A549 (cell line): Measurements from ENCODE around the gene TPRG1. TPM values are rescaled to one million over a fixed set of nuclear protein-coding genes. Genes with fewer than 3 reads are reported as not detected.

Experiments used
- ATAC-seq, 2 experiments: fragments of 200-7000 bp in 1 of 2; fragments of >200 bp in 1 of 2; cut with Nextera tagmentation in 1 of 2; cut with Tn5 transposase in 1 of 2; 3 replicates each; pipeline versions ENCODE4 v1.8.0 to v1.9.1; 2018 to 2020; ENCODE audit warnings: mild to moderate bottlenecking in 1 of 2, moderate library complexity in 1 of 2
- CTCF ChIA-PET: fragments of 300-600 bp; sonication (Branson Sonifier 250); formaldehyde crosslinking; extraction: SDS; loops from one replicate; lab custom pipeline; 2021; ENCODE audit warnings: antibody characterized with exemption, inconsistent platforms; lab: Yijun Ruan, JAX
- POLR2A ChIA-PET: fragments of 350-600 bp; formaldehyde crosslinking; extraction: SDS; loops from one replicate; lab custom pipeline; 2021; ENCODE audit warnings: antibody characterized with exemption, inconsistent platforms; lab: Yijun Ruan, JAX
- DNase-seq, 2 experiments: peaks; one replicate each; pipeline versions ENCODE4 v3.0.0 to v3.0.0-alpha.2; 2011 to 2016; ENCODE audit warnings: low read depth in 1 of 2, low spot score in 1 of 2
- FAIRE-seq: peaks from 2 replicates; lab custom pipeline; 2011; peaks lifted over from hg19 to GRCh38; lab: Jason Lieb, UNC
- H3K27ac ChIP-seq, 2 experiments: fragments of >200 bp; sonication (Bioruptor Twin); formaldehyde crosslinking; 3 replicates each; pipeline ENCODE4 v1.5.1; 2016 to 2017
- H3K4me1 ChIP-seq: fragments of >200 bp; sonication (Bioruptor Twin); formaldehyde crosslinking; 3 replicates; pipeline ENCODE4 v1.6.1; 2016
- H3K4me2 ChIP-seq: fragments of >200 bp; sonication (Bioruptor Twin); formaldehyde crosslinking; 3 replicates; pipeline ENCODE4 v1.6.1; 2016
- H3K4me3 ChIP-seq: fragments of >200 bp; sonication (Bioruptor Twin); formaldehyde crosslinking; 3 replicates; pipeline ENCODE4 v1.5.1; 2016
- H3K9me3 ChIP-seq: fragments of >200 bp; sonication (Bioruptor Twin); formaldehyde crosslinking; 3 replicates; pipeline ENCODE4 v1.6.1; 2016
- ATOH8 ChIP-seq: fragments of 250-450 bp; sonication (Bioruptor Pico); IDR thresholded peaks from 2 replicates; pipeline ENCODE4 v1.5.0; 2020; ENCODE audit warnings: low read depth, mild to moderate bottlenecking, moderate library complexity
- CHD4 ChIP-seq: fragments of 200-600 bp; sonication (generic); IDR thresholded peaks from 2 replicates; pipeline ENCODE4 v1.6.1; 2016; ENCODE audit warnings: antibody characterized with exemption, mild to moderate bottlenecking, borderline replicate concordance
- EP300 ChIP-seq, 2 experiments: fragments of >200 bp; sonication (Bioruptor Twin); formaldehyde crosslinking; IDR thresholded peaks; 2 replicates in 1 of 2; 3 replicates in 1 of 2; pipeline ENCODE4 v1.6.1; 2016 to 2017
- ESRRA ChIP-seq: fragments of 150-350 bp; IDR thresholded peaks from 2 replicates; pipeline ENCODE4 v1.6.1; 2014; ENCODE audit warnings: mild to moderate bottlenecking, low read length, borderline replicate concordance
- FOSB ChIP-seq: fragments of 250-450 bp; sonication (Bioruptor Pico); IDR thresholded peaks from 2 replicates; pipeline ENCODE4 v1.5.0; 2020; ENCODE audit warnings: mild to moderate bottlenecking, moderate library complexity
- HEYL ChIP-seq: fragments of 250-450 bp; sonication (Bioruptor Pico); IDR thresholded peaks from 2 replicates; pipeline ENCODE4 v1.8.0; 2021; ENCODE audit warnings: mild to moderate bottlenecking, moderate library complexity
- HOXA7 ChIP-seq: fragments of 250-450 bp; sonication (Bioruptor Pico); IDR thresholded peaks from 2 replicates; pipeline ENCODE4 v1.5.0; 2020; ENCODE audit warnings: mild to moderate bottlenecking, moderate library complexity
- HOXB13 ChIP-seq: fragments of 250-450 bp; sonication (Bioruptor Pico); IDR thresholded peaks from 2 replicates; pipeline ENCODE4 v1.5.0; 2020; ENCODE audit warnings: low read depth, mild to moderate bottlenecking, moderate library complexity
- JUN ChIP-seq, 2 experiments: fragments of >200 bp; sonication (Bioruptor Twin); formaldehyde crosslinking; IDR thresholded peaks; 2 replicates in 1 of 2; 3 replicates in 1 of 2; pipeline ENCODE4 v1.6.1; 2016 to 2017
- KDM1A ChIP-seq: fragments of 200-600 bp; sonication (generic); IDR thresholded peaks from 2 replicates; pipeline ENCODE4 v1.6.1; 2016; ENCODE audit warnings: low read depth, mild to moderate bottlenecking
- MAFK ChIP-seq: fragments of 450-650 bp; IDR thresholded peaks from 2 replicates; pipeline ENCODE4 v1.6.1; 2014; ENCODE audit not compliant: partially characterized antibody
- NR3C1 ChIP-seq: fragments of >200 bp; sonication (Bioruptor Twin); formaldehyde crosslinking; IDR thresholded peaks from 3 replicates; pipeline ENCODE4 v1.6.1; 2017
- POLR2A ChIP-seq: IDR thresholded peaks from 2 replicates; pipeline ENCODE4 v1.6.1; 2012; ENCODE audit warnings: mild to moderate bottlenecking, low read length
- RAD21 ChIP-seq, 2 experiments: fragments of >200 bp in 1 of 2; sonication (Bioruptor Twin) in 1 of 2; formaldehyde crosslinking in 1 of 2; IDR thresholded peaks in 1 of 2; conservative IDR thresholded peaks in 1 of 2; 2 replicates in 1 of 2; 3 replicates in 1 of 2; pipeline ENCODE4 v1.6.1; 2012 to 2018; ENCODE audit warnings: inconsistent platforms in 1 of 2
- RCOR1 ChIP-seq: fragments of 150-350 bp; IDR thresholded peaks from 2 replicates; pipeline ENCODE4 v1.6.1; 2014; ENCODE audit warnings: antibody characterized with exemption, low read length, low read depth
- RFX5 ChIP-seq: fragments of 450-650 bp; IDR thresholded peaks from 2 replicates; pipeline ENCODE4 v1.7.1; 2014; ENCODE audit warnings: antibody characterized with exemption, mild to moderate bottlenecking, moderate library complexity
- SREBF2 ChIP-seq: fragments of 450-650 bp; IDR thresholded peaks from 2 replicates; pipeline ENCODE4 v1.6.1; 2014; ENCODE audit warnings: mild to moderate bottlenecking, moderate library complexity
- WGBS: methylation state at CpG from one replicate; pipeline ENCODE4 v1.1.6; 2017; ENCODE audit errors: missing lambda C conversion rate; 5-methylcytosine and 5-hydroxymethylcytosine counted together
- polyA plus RNA-seq, 4 experiments: library from polyadenylated mRNA; depleted of rRNA in 3 of 4; stranded (reverse); fragments of >200 nt; fragmentation: RNase III in 1 of 4; extraction: RNeasy Plus Mini Kit Qiagen cat#74134 plus additional on column Dnase treatment in 1 of 4; gene quantifications; 2 replicates in 3 of 4; 3 replicates in 1 of 4; pipeline ENCODE4 v1.2.3, GENCODE V29; 2011 to 2017
- TF ChIP-seq, protein P1 (sequence below): IDR thresholded peaks from 2 replicates; pipeline ENCODE4 v1.6.1; 2012; ENCODE audit warnings: low read depth, borderline replicate concordance
- TF ChIP-seq, protein P2 (sequence below): fragments of >200 bp; sonication (Bioruptor Twin); formaldehyde crosslinking; IDR thresholded peaks from 3 replicates; pipeline ENCODE4 v1.5.1; 2016
- TF ChIP-seq, protein P3 (sequence below): fragments of 200-600 bp; sonication (generic); IDR thresholded peaks from 2 replicates; pipeline ENCODE4 v1.6.1; 2016; ENCODE audit warnings: antibody characterized with exemption, mild to moderate bottlenecking, moderate library complexity
- TF ChIP-seq, protein P4 (sequence below): fragments of 450-650 bp; IDR thresholded peaks from 2 replicates; pipeline ENCODE4 v1.6.1; 2014; ENCODE audit warnings: antibody characterized with exemption

Gene TPRG1
- polyA plus RNA-seq, 2 of the 4 experiments (the other 2 are of a cell fraction), result 0.21 to 1.1 TPM

DNA sequence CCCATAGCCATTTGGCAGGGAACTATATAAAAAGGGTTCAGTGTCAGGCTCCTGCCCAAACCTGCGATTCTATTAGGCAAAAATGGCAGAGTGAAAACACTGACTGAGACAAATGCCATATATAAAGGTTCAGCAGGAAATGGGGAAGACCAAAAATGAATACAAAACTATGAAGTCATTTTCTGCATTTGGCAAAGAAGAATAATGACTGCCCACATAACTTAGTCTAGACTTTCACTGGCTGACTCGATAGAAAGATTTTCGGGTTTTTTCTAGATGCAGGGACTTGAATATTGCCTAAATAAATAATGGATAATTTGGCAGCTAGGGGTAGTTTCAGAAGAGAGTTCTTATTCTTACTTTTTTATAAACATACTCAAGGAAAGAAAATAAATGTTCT is 178.0 kb downstream of the TPRG1 start:
- Histone ChIP-seq H3K27ac (peak overlapping the region; percentile 26 to 65; a peak in 3 of 6 replicates), H3K9me3 (0 out of 3 replicates have a peak, but pooled peaks cover 3% of the 10 kb centered on the region), H3K4me1 (peaks cover 24% of the 10 kb centered on the region), H3K4me2 (no peak overlapping the region), H3K4me3 (no peak overlapping the region)
- no peak for ATAC-seq
- no peak for DNase-seq
- CTCF ChIA-PET, result no interaction called here
- no peak for FAIRE-seq
- POLR2A ChIA-PET, result no interaction called here
- WGBS, result 74% methylated on average over 3 of the region's 3 CpGs
- no peak for TF ChIP-seq ATOH8 (CRISPR knock-in tag)
- no peak for TF ChIP-seq HEYL (CRISPR knock-in tag)
- TF ChIP-seq, protein P1, sequence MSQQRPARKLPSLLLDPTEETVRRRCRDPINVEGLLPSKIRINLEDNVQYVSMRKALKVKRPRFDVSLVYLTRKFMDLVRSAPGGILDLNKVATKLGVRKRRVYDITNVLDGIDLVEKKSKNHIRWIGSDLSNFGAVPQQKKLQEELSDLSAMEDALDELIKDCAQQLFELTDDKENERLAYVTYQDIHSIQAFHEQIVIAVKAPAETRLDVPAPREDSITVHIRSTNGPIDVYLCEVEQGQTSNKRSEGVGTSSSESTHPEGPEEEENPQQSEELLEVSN, result no peak
- TF ChIP-seq CHD4, result no peak
- TF ChIP-seq RCOR1, result no peak
- TF ChIP-seq, protein P2, sequence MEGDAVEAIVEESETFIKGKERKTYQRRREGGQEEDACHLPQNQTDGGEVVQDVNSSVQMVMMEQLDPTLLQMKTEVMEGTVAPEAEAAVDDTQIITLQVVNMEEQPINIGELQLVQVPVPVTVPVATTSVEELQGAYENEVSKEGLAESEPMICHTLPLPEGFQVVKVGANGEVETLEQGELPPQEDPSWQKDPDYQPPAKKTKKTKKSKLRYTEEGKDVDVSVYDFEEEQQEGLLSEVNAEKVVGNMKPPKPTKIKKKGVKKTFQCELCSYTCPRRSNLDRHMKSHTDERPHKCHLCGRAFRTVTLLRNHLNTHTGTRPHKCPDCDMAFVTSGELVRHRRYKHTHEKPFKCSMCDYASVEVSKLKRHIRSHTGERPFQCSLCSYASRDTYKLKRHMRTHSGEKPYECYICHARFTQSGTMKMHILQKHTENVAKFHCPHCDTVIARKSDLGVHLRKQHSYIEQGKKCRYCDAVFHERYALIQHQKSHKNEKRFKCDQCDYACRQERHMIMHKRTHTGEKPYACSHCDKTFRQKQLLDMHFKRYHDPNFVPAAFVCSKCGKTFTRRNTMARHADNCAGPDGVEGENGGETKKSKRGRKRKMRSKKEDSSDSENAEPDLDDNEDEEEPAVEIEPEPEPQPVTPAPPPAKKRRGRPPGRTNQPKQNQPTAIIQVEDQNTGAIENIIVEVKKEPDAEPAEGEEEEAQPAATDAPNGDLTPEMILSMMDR, result no peak
- TF ChIP-seq NR3C1, result no peak
- TF ChIP-seq POLR2A, result no peak
- no peak for TF ChIP-seq SREBF2
- no peak for TF ChIP-seq FOSB (CRISPR knock-in tag)

DNA sequence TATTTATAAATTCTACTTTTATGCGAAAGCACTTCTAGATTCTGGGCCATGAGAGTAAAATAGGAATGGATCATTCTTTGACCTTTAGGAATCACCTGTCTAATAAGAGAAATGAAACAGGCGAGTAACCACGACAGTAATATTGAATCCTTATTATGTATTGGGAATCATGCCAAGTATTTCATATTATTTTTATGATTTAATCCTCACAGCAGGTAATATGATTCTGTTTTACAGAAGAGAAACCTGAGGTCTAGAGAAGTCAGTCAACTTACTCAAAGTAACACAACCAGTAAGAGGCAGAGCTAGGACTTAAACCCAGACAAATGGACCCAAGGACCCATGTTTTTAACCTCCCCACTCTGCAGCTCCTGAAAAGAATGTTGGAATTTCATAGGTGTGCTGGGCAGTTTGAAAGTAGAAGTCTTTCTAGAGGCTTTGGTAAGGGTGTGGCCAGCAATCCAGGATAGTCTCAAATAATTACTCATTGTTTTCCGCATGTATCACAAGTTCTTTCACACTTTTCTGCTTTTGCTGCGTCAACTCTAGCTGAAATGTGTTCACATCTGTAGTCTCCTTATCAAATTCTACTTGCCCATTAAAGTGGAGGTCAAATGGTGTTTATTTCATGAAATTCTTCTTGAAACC is 181.7 kb downstream of the TPRG1 start:
- DNase-seq (peak; percentile 3 to 85), FAIRE-seq (no peak), ATAC-seq (peak; percentile 25; a peak in 3 of 6 replicates)
- peak overlapping the region; percentile 93 to 94 for H3K27ac ChIP-seq
- POLR2A ChIA-PET, result interaction anchor here (0.7 to 3.4 kb wide), 3 partner anchors 29 to 1615 kb away, joined by 3 to 27 read pairs (median 3); no protein-coding TSS in a partner anchor
- H3K9me3 ChIP-seq, result 0 out of 3 replicates have a peak, but pooled peaks cover 8% of the 10 kb centered on the region
- H3K4me3 ChIP-seq, result no peak overlapping the region
- H3K4me1 ChIP-seq, result peaks cover 48% of the 10 kb centered on the region
- TF ChIP-seq ESRRA, result peak; percentile 78
- TF ChIP-seq EP300 (IDR thresholded peaks at IDR 0.05), result no peak
- 0 out of 5 replicates have a peak, but pooled peaks of 1 of the 2 experiments have one; percentile 13 for TF ChIP-seq RAD21 (conservative IDR thresholded peaks at IDR 0.05 in 1 of 2, IDR thresholded peaks at IDR 0.05 in 1 of 2)
- TF ChIP-seq KDM1A, result 0 out of 2 replicates have a peak, but pooled peaks have one; percentile 38
- H3K4me2 ChIP-seq, result peak overlapping the region; percentile 57
- CTCF ChIA-PET, result interaction anchor here (0.7 to 1.0 kb wide), 3 partner anchors 85 to 595 kb away, joined by 3 to 6 read pairs (median 3); no protein-coding TSS in a partner anchor
- WGBS, result 36% methylated on average over 5 of the region's 5 CpGs

GRCh38 chr3:189353988-189354889 is 182.5 kb downstream of the TPRG1 start:
- ATAC-seq, result peak; percentile 70 to 84; a peak in 5 of 6 replicates
- Histone ChIP-seq H3K4me3 (no peak overlapping the region), H3K4me1 (peaks cover 48% of the 10 kb centered on the region), H3K4me2 (peak overlapping the region; percentile 57), H3K9me3 (0 out of 3 replicates have a peak, but pooled peaks cover 8% of the 10 kb centered on the region), H3K27ac (peak overlapping the region; percentile 93 to 94)
- POLR2A ChIA-PET, result interaction anchor here (0.7 to 3.4 kb wide), 5 partner anchors 30 to 1615 kb away, joined by 3 to 27 read pairs (median 4); partner anchors contain the start of gene TP63
- 12% methylated on average over 6 of the region's 6 CpGs for WGBS
- no peak for FAIRE-seq
- DNase-seq, result peak; percentile 52 to 93
- CTCF ChIA-PET, result interaction anchor here (0.7 to 1.0 kb wide), 3 partner anchors 85 to 594 kb away, joined by 3 to 6 read pairs (median 3); no protein-coding TSS in a partner anchor
- TF ChIP-seq RCOR1 (no peak), HOXA7 (no peak), HOXB13 (CRISPR knock-in tag) (no peak; the same call in 1 of the 2 replicates), SREBF2 (no peak), MAFK (peak; percentile 89), JUN (IDR thresholded peaks at IDR 0.05) (peak; percentile 26 to 71; a peak in 3 of 5 replicates), FOSB (CRISPR knock-in tag) (no peak), RFX5 (no peak), ESRRA (no peak)
- TF ChIP-seq, protein P3, sequence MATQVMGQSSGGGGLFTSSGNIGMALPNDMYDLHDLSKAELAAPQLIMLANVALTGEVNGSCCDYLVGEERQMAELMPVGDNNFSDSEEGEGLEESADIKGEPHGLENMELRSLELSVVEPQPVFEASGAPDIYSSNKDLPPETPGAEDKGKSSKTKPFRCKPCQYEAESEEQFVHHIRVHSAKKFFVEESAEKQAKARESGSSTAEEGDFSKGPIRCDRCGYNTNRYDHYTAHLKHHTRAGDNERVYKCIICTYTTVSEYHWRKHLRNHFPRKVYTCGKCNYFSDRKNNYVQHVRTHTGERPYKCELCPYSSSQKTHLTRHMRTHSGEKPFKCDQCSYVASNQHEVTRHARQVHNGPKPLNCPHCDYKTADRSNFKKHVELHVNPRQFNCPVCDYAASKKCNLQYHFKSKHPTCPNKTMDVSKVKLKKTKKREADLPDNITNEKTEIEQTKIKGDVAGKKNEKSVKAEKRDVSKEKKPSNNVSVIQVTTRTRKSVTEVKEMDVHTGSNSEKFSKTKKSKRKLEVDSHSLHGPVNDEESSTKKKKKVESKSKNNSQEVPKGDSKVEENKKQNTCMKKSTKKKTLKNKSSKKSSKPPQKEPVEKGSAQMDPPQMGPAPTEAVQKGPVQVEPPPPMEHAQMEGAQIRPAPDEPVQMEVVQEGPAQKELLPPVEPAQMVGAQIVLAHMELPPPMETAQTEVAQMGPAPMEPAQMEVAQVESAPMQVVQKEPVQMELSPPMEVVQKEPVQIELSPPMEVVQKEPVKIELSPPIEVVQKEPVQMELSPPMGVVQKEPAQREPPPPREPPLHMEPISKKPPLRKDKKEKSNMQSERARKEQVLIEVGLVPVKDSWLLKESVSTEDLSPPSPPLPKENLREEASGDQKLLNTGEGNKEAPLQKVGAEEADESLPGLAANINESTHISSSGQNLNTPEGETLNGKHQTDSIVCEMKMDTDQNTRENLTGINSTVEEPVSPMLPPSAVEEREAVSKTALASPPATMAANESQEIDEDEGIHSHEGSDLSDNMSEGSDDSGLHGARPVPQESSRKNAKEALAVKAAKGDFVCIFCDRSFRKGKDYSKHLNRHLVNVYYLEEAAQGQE, result no peak
- TF ChIP-seq, protein P4, sequence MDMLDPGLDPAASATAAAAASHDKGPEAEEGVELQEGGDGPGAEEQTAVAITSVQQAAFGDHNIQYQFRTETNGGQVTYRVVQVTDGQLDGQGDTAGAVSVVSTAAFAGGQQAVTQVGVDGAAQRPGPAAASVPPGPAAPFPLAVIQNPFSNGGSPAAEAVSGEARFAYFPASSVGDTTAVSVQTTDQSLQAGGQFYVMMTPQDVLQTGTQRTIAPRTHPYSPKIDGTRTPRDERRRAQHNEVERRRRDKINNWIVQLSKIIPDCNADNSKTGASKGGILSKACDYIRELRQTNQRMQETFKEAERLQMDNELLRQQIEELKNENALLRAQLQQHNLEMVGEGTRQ, result no peak
